Ishikawa (cell line): ENCODE data around the gene KCNAB1.

Experiments
- EP300 ChIP-seq: IDR thresholded peaks from 2 replicates; pipeline ENCODE4 v1.6.1; 2012; ENCODE audit warnings: borderline replicate concordance
- RAD21 ChIP-seq: IDR thresholded peaks from 2 replicates; pipeline ENCODE4 v1.6.1; 2012; ENCODE audit warnings: low read depth
- REST ChIP-seq: IDR thresholded peaks from 2 replicates; pipeline ENCODE4 v1.6.1; 2012; ENCODE audit warnings: low read depth, mild to moderate bottlenecking
- TAF1 ChIP-seq: IDR thresholded peaks from 2 replicates; pipeline ENCODE4 v1.6.1; 2012; ENCODE audit warnings: low read depth, mild to moderate bottlenecking

GRCh38 chr3:156389449-156389950, 269.1 kb downstream of the KCNAB1 start:
- TF ChIP-seq RAD21 (no peak), TAF1 (no peak), EP300 (no peak), REST (no peak)
